NB4 (cell line): ENCODE measurements around the gene MED8.

Experiments
- MYC ChIP-seq: IDR thresholded peaks from 2 replicates; pipeline ENCODE4 v1.6.1; 2011; ENCODE audit warnings: low read depth, low read length
- POLR2A ChIP-seq: IDR thresholded peaks from 2 replicates; pipeline ENCODE4 v1.6.1; 2011; ENCODE audit warnings: mild to moderate bottlenecking; ENCODE audit not compliant: insufficient read length; ENCODE audit errors: extremely low read depth
- TF ChIP-seq, protein P1 (sequence below): IDR thresholded peaks from one replicate; pipeline ENCODE4 v1.5.1; 2012; ENCODE audit warnings: low read depth, low read length
- TF ChIP-seq, protein P2 (sequence below): IDR thresholded peaks from 2 replicates; pipeline ENCODE4 v1.6.1; 2011; ENCODE audit warnings: low read depth, low read length

DNA sequence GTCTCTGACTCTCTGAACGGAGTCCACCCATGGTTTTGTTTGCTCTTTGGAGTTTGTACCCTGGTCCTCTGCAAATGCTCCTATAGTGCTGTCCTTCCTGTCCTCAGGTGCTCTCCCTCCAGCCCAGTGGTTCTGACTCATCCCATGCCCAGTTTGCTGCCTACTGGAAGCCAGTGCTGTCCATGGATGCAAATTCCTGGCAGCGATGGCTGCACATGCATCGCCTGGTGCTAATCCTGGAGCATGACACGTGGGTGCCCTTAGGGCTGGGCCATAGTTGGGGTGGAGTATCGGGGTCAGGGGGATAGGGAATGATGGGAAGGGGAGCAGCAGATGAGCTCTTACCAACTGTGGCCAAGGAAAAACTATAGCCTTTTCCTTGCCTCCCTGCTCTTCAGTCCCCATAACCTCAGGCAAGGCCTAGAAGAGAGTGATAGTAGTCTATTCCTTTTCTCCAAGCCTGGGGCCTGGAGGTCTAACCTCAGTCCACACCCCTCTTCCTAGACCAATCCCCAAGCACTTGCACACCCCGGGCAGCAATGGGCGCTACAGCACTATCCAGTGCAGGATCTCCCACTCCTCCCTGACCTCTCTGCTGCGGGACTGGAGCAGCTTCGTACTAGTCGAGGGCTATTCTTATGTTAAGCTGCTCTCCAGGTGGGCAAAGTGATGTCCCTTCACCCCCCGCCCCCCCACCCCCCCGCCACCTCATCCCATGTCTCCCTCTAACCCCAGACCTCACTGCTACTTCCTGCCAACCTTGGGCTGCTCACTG is 32.6 kb upstream of the MED8 start:
- TF ChIP-seq, protein P1, sequence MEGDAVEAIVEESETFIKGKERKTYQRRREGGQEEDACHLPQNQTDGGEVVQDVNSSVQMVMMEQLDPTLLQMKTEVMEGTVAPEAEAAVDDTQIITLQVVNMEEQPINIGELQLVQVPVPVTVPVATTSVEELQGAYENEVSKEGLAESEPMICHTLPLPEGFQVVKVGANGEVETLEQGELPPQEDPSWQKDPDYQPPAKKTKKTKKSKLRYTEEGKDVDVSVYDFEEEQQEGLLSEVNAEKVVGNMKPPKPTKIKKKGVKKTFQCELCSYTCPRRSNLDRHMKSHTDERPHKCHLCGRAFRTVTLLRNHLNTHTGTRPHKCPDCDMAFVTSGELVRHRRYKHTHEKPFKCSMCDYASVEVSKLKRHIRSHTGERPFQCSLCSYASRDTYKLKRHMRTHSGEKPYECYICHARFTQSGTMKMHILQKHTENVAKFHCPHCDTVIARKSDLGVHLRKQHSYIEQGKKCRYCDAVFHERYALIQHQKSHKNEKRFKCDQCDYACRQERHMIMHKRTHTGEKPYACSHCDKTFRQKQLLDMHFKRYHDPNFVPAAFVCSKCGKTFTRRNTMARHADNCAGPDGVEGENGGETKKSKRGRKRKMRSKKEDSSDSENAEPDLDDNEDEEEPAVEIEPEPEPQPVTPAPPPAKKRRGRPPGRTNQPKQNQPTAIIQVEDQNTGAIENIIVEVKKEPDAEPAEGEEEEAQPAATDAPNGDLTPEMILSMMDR = no peak
- TF ChIP-seq POLR2A (no peak), MYC (no peak)
- TF ChIP-seq, protein P2, sequence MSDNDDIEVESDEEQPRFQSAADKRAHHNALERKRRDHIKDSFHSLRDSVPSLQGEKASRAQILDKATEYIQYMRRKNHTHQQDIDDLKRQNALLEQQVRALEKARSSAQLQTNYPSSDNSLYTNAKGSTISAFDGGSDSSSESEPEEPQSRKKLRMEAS = no peak
